WTC11 (cell line): ENCODE data around the gene POMGNT1. TPM values are rescaled to one million over a fixed set of nuclear protein-coding genes. Genes with fewer than 3 reads are reported as not detected.

ENCODE experiments used
- ATAC-seq: fragments of 200-7000 bp; cut with Tn5 transposase; 2 replicates; pipeline ENCODE4 v1.10.0; 2021; ENCODE audit warnings: mild to moderate bottlenecking, moderate library complexity
- CTCF ChIA-PET: fragments of 300-600 bp; sonication (Branson Sonifier 250); formaldehyde crosslinking; loops from one replicate; lab custom pipeline; 2021; ENCODE audit warnings: antibody characterized with exemption; lab: Charles Lee
- POLR2A ChIA-PET: fragments of 350-600 bp; sonication (Branson Sonifier 250); formaldehyde crosslinking; loops from one replicate; lab custom pipeline; 2021; ENCODE audit warnings: antibody characterized with exemption; lab: Charles Lee
- DNase-seq: peaks from one replicate; pipeline ENCODE4 v3.0.0; 2021; ENCODE audit warnings: low spot score
- H3K27ac Mint-ChIP-seq: 2 replicates; pipeline ENCODE4 v1.8.0; 2021; ENCODE audit warnings: mixed read lengths
- H3K27me3 Mint-ChIP-seq: 2 replicates; pipeline ENCODE4 v1.8.0; 2021; ENCODE audit warnings: low read depth, mild to moderate bottlenecking, moderate library complexity, mixed read lengths
- H3K36me3 Mint-ChIP-seq: 2 replicates; pipeline ENCODE4 v1.8.0; 2021; ENCODE audit warnings: mixed read lengths
- H3K4me1 Mint-ChIP-seq: 2 replicates; pipeline ENCODE4 v1.8.0; 2022; ENCODE audit warnings: mixed read lengths
- H3K4me3 Mint-ChIP-seq: 2 replicates; pipeline ENCODE4 v1.8.0; 2021; ENCODE audit warnings: mild to moderate bottlenecking, moderate library complexity, mixed read lengths
- H3K9me3 Mint-ChIP-seq: 2 replicates; pipeline ENCODE4 v1.8.0; 2021; ENCODE audit warnings: mixed read lengths
- ATF3 ChIP-seq: sonication (generic); formaldehyde crosslinking; conservative IDR thresholded peaks from 2 replicates; pipeline ENCODE4 v1.8.1; 2022; ENCODE audit warnings: mild to moderate bottlenecking, missing genetic modification reagents
- CREM ChIP-seq: sonication (generic); formaldehyde crosslinking; IDR thresholded peaks from 2 replicates; pipeline ENCODE4 v1.8.1; 2022; ENCODE audit warnings: mild to moderate bottlenecking, missing genetic modification reagents, moderate library complexity
- CTCF ChIP-seq: fragments of 200-600 bp; IDR thresholded peaks from 2 replicates; pipeline ENCODE4 v1.8.0; 2022; ENCODE audit warnings: antibody characterized with exemption
- E2F4 ChIP-seq: sonication (generic); formaldehyde crosslinking; IDR thresholded peaks from 2 replicates; pipeline ENCODE4 v1.8.1; 2022; ENCODE audit warnings: low read depth, mild to moderate bottlenecking, moderate library complexity, missing genetic modification reagents, borderline replicate concordance
- E2F5 ChIP-seq: sonication (generic); formaldehyde crosslinking; IDR thresholded peaks from 2 replicates; pipeline ENCODE4 v1.8.1; 2022; ENCODE audit warnings: mild to moderate bottlenecking, moderate library complexity, missing genetic modification reagents
- EMX1 ChIP-seq: fragments of 250-450 bp; sonication (Bioruptor Pico); IDR thresholded peaks from 2 replicates; pipeline ENCODE4 v1.8.0; 2021; ENCODE audit warnings: mild to moderate bottlenecking
- MLX ChIP-seq: sonication (generic); formaldehyde crosslinking; IDR thresholded peaks from 2 replicates; pipeline ENCODE4 v1.8.1; 2023; ENCODE audit warnings: mild to moderate bottlenecking, missing genetic modification reagents, moderate library complexity
- MYBL2 ChIP-seq: sonication (generic); formaldehyde crosslinking; IDR thresholded peaks from 2 replicates; pipeline ENCODE4 v1.8.1; 2023; ENCODE audit warnings: mild to moderate bottlenecking, moderate library complexity, missing genetic modification reagents
- PRRX2 ChIP-seq: fragments of 250-450 bp; sonication (Bioruptor Pico); IDR thresholded peaks from 2 replicates; pipeline ENCODE4 v1.8.0; 2021; ENCODE audit warnings: mild to moderate bottlenecking
- SOX15 ChIP-seq: fragments of 250-450 bp; sonication (Bioruptor Pico); IDR thresholded peaks from 2 replicates; pipeline ENCODE4 v1.9.0; 2021; ENCODE audit warnings: mild to moderate bottlenecking
- STAT6 ChIP-seq: sonication (generic); formaldehyde crosslinking; conservative IDR thresholded peaks from 2 replicates; pipeline ENCODE4 v1.8.1; 2023; ENCODE audit warnings: mild to moderate bottlenecking, low read depth, missing genetic modification reagents, moderate library complexity
- ZNF281 ChIP-seq: sonication (generic); formaldehyde crosslinking; IDR thresholded peaks from 2 replicates; pipeline ENCODE4 v1.8.0; 2023; ENCODE audit warnings: mild to moderate bottlenecking, missing genetic modification reagents
- total RNA-seq: library from RNA; stranded (reverse); gene quantifications from 3 replicates; pipeline ENCODE4 v1.2.3, GENCODE V29; 2021

POMGNT1 gene
- total RNA-seq, 1 experiment from 2014 or later = 42.5 TPM

GRCh38 chr1:46159516-46159915 lies 38.7 kb downstream of the POMGNT1 start (continued):
- TF ChIP-seq PRRX2 (CRISPR knock-in tag) (no peak), STAT6 (CRISPR knock-in tag) (no peak), MYBL2 (no peak)

- H3K36me3 Mint-ChIP-seq = no peaks in the 10 kb centered on the region
- no peak for ATAC-seq
- no peak for DNase-seq
- TF ChIP-seq E2F5 (CRISPR knock-in tag) (no peak), EMX1 (CRISPR knock-in tag) (no peak), ZNF281 (CRISPR knock-in tag) (no peak), CTCF (no peak), E2F4 (CRISPR knock-in tag) (no peak)
- ChIA-PET POLR2A (interaction anchor here (0.6 kb wide), 1 partner anchor 117 kb away, joined by 4 read pairs; no protein-coding TSS in a partner anchor), CTCF (interaction anchor here (0.8 kb wide), 1 partner anchor 8 kb away, joined by 4 read pairs; no protein-coding TSS in a partner anchor)
- H3K9me3 Mint-ChIP-seq = no peaks in the 10 kb centered on the region
- H3K4me1 Mint-ChIP-seq = no peaks in the 10 kb centered on the region
- H3K27ac Mint-ChIP-seq = no peak overlapping the region
- H3K27me3 Mint-ChIP-seq = no peaks in the 10 kb centered on the region
- H3K4me3 Mint-ChIP-seq = no peak overlapping the region
Measured at GRCh38 chr1:46158312-46159281, 39.6 kb downstream of the POMGNT1 start.

- POLR2A ChIA-PET = no interaction called here
- CTCF ChIA-PET = interaction anchor here (0.8 to 1.2 kb wide), 2 partner anchors 9 to 66 kb away, joined by 4 read pairs; no protein-coding TSS in a partner anchor
- TF ChIP-seq ATF3 (no peak), CREM (no peak), SOX15 (CRISPR knock-in tag) (no peak), MLX (no peak)
- TF ChIP-seq, all 79 proteins: peak for 0
- no peak for DNase-seq
- Mint-ChIP-seq H3K4me3 (no peak overlapping the region), H3K9me3 (no peaks in the 10 kb centered on the region), H3K36me3 (no peaks in the 10 kb centered on the region), H3K4me1 (no peaks in the 10 kb centered on the region), H3K27ac (no peak overlapping the region), H3K27me3 (no peaks in the 10 kb centered on the region)
- no peak for ATAC-seq
Measured at GRCh38 chr1:46157916-46158311, 40.3 kb downstream of the POMGNT1 start.
